Suprapubic skin (tissue), 4 donors: ENCODE data around the gene UBE2E2. TPM values are rescaled to one million over a fixed set of nuclear protein-coding genes. Genes with fewer than 3 reads are reported as not detected.

Source experiments
- DNase-seq, 2 donors: peaks; one replicate each; pipeline ENCODE4 v3.0.0-alpha.2; 2019; ENCODE audit warnings: low spot score in 2 of 2
- H3K27ac ChIP-seq: fragments of 200-600 bp; sonication (generic); one replicate; pipeline ENCODE4 v1.5.1; 2019
- H3K27me3 ChIP-seq: fragments of 200-600 bp; sonication (generic); one replicate; pipeline ENCODE4 v1.5.1; 2019
- H3K36me3 ChIP-seq: fragments of 200-600 bp; sonication (generic); one replicate; pipeline ENCODE4 v1.5.1; 2019
- H3K4me1 ChIP-seq: fragments of 200-600 bp; sonication (generic); one replicate; pipeline ENCODE4 v1.5.1; 2019
- H3K4me3 ChIP-seq: fragments of 200-600 bp; sonication (generic); one replicate; pipeline ENCODE4 v1.5.1; 2019; ENCODE audit warnings: mild to moderate bottlenecking
- H3K9me3 ChIP-seq: fragments of 200-600 bp; sonication (generic); one replicate; pipeline ENCODE4 v1.5.1; 2019
- CTCF ChIP-seq, 2 donors: fragments of 200-600 bp in 1 of 2; fragments of 450-650 bp in 1 of 2; sonication (generic) in 1 of 2; IDR thresholded peaks; one replicate each; pipeline ENCODE4 v1.5.1; 2016 to 2019; ENCODE audit warnings: antibody characterized with exemption in 2 of 2, mild to moderate bottlenecking in 1 of 2, moderate library complexity in 1 of 2
- EP300 ChIP-seq: sonication (generic); formaldehyde crosslinking; IDR thresholded peaks from one replicate; pipeline ENCODE4 v1.6.1; 2017; ENCODE audit warnings: antibody characterized with exemption
- POLR2A ChIP-seq, 2 donors: fragments of 450-650 bp; IDR thresholded peaks; one replicate each; pipeline ENCODE4 v1.6.1; 2017; ENCODE audit warnings: antibody characterized with exemption in 2 of 2, mild to moderate bottlenecking in 2 of 2, moderate library complexity in 2 of 2
- POLR2AphosphoS5 ChIP-seq, 3 donors: sonication (generic); formaldehyde crosslinking; IDR thresholded peaks; one replicate each; pipeline ENCODE4 v1.6.1; 2017; ENCODE audit warnings: antibody characterized with exemption in 3 of 3
- WGBS: methylation state at CpG from one replicate; pipeline ENCODE4 v1.1.5; 2018; 5-methylcytosine and 5-hydroxymethylcytosine counted together
- total RNA-seq, 4 donors: library from RNA; depleted of rRNA; stranded (reverse); fragments of >200 nt; gene quantifications; one replicate each; pipeline ENCODE4 v1.1.0, GENCODE V29; 2016

Gene UBE2E2
- total RNA-seq, 4 donors from 2014 or later: 30.2 to 65.4 (median 34.8) TPM

GRCh38 chr3:23574822-23575315 is 371.7 kb downstream of the UBE2E2 start:
- Histone ChIP-seq H3K36me3 (no peaks in the 10 kb centered on the region), H3K4me3 (no peak overlapping the region), H3K9me3 (no peaks in the 10 kb centered on the region), H3K27me3 (no peaks in the 10 kb centered on the region), H3K4me1 (no peaks in the 10 kb centered on the region), H3K27ac (no peak overlapping the region)
- 100% methylated on average over 1 of the region's 1 CpG for WGBS
- no peak for TF ChIP-seq EP300
- no peak for TF ChIP-seq CTCF (IDR thresholded peaks at IDR 0.05)
- no peak for TF ChIP-seq POLR2A (IDR thresholded peaks at IDR 0.05)
- no peak for TF ChIP-seq POLR2AphosphoS5 (IDR thresholded peaks at IDR 0.05)
- no peak for DNase-seq

- no peaks in the 10 kb centered on the region for H3K4me1 ChIP-seq
- H3K27ac ChIP-seq: no peak overlapping the region
- no peaks in the 10 kb centered on the region for H3K9me3 ChIP-seq
- DNase-seq: no peak
- 89% methylated on average over 3 of the region's 3 CpGs for WGBS
- H3K4me3 ChIP-seq: no peak overlapping the region
- H3K27me3 ChIP-seq: no peaks in the 10 kb centered on the region
- H3K36me3 ChIP-seq: no peaks in the 10 kb centered on the region
- no peak for TF ChIP-seq CTCF (IDR thresholded peaks at IDR 0.05)
- TF ChIP-seq POLR2AphosphoS5 (IDR thresholded peaks at IDR 0.05): no peak
- no peak for TF ChIP-seq EP300
- no peak for TF ChIP-seq POLR2A (IDR thresholded peaks at IDR 0.05)
These were observed 372.6 kb downstream of the UBE2E2 start for GRCh38 chr3:23575697-23576096.

GRCh38 chr3:23576379-23576959 is 373.3 kb downstream of the UBE2E2 start:
- WGBS: 72% methylated on average over 2 of the region's 2 CpGs
- no peaks in the 10 kb centered on the region for H3K4me1 ChIP-seq
- no peak for TF ChIP-seq POLR2A (IDR thresholded peaks at IDR 0.05)
- TF ChIP-seq EP300: no peak
- TF ChIP-seq POLR2AphosphoS5 (IDR thresholded peaks at IDR 0.05): no peak
- TF ChIP-seq CTCF (IDR thresholded peaks at IDR 0.05): no peak
- no peaks in the 10 kb centered on the region for H3K27me3 ChIP-seq
- no peak for DNase-seq
- no peak overlapping the region for H3K27ac ChIP-seq
- no peaks in the 10 kb centered on the region for H3K36me3 ChIP-seq
- no peaks in the 10 kb centered on the region for H3K9me3 ChIP-seq
- no peak overlapping the region for H3K4me3 ChIP-seq

GRCh38 chr3:23580096-23580713 is 377.1 kb downstream of the UBE2E2 start:
- WGBS: 83% methylated on average over 8 of the region's 8 CpGs
- Histone ChIP-seq H3K36me3 (no peaks in the 10 kb centered on the region), H3K27me3 (no peaks in the 10 kb centered on the region), H3K9me3 (no peaks in the 10 kb centered on the region), H3K27ac (no peak overlapping the region), H3K4me3 (no peak overlapping the region), H3K4me1 (no peaks in the 10 kb centered on the region)
- no peak for DNase-seq
- TF ChIP-seq EP300 (no peak), CTCF (IDR thresholded peaks at IDR 0.05) (no peak), POLR2AphosphoS5 (IDR thresholded peaks at IDR 0.05) (no peak), POLR2A (IDR thresholded peaks at IDR 0.05) (no peak)

GRCh38 chr3:23583980-23584740 is 381.0 kb downstream of the UBE2E2 start:
- 94% methylated on average over 10 of the region's 10 CpGs for WGBS
- no peaks in the 10 kb centered on the region for H3K9me3 ChIP-seq
- H3K27ac ChIP-seq: no peak overlapping the region
- H3K27me3 ChIP-seq: no peaks in the 10 kb centered on the region
- no peak overlapping the region for H3K4me3 ChIP-seq
- TF ChIP-seq POLR2AphosphoS5 (IDR thresholded peaks at IDR 0.05): no peak
- no peak for TF ChIP-seq CTCF (IDR thresholded peaks at IDR 0.05)
- TF ChIP-seq POLR2A (IDR thresholded peaks at IDR 0.05): no peak
- TF ChIP-seq EP300: no peak
- H3K36me3 ChIP-seq: no peaks in the 10 kb centered on the region
- H3K4me1 ChIP-seq: no peaks in the 10 kb centered on the region
- no peak for DNase-seq
